ENCODE results near the gene CPO.
"Not testable (repeated sequence)": the region's sequence is repeated elsewhere in the genome, so short reads cannot be mapped to it uniquely, and the experiment has no call there.

The CPO gene

DNA sequence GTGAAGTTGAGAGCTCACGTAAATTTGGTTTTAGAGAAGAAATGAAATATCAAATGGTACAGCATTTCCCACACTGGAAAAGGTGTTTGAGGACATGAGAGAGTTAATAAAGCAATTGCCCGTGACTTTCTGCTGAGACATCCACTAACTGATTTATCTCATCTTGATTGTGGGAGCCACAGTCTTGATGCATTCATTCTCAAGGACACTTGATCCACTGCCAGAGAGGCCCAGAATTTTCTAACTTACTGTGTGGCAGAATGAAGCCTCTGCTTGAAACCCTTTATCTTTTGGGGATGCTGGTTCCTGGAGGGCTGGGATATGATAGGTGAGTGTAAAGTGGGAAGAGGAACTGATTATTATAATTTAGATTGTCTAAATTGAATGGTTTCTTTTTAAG is at the start of gene CPO:
CPO (plus strand) TSS at position 179 of the 400 bp plus-strand sequence; CDS start at position 261, 82 bp downstream.
- DNase-seq (ENCODE audit: low read depth) = no peak

DNA sequence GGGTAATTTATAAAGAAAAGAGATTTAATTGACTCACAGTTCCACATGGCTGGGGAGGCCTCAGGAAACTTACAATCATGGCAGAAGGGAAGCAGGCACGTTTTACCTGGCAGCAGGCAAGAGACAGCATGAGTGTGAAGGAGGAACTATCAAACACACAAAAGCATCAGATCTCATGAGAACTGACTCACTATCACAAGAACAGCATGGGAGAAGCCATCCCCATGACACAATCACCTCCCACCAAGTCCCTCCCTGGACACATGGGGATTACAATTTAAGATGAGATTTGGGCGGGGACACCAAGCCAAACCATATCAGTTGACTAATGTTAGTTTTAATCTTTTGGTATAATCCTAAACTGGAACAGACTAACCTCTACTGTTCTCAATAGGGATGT is 49.1 kb upstream of the CPO start:
- no peak for DNase-seq (ENCODE audit: low read depth)

GRCh38 chr2:206890926-206891325 is 48.4 kb upstream of the CPO start:
- no peak for DNase-seq (ENCODE audit: low read depth)

DNA sequence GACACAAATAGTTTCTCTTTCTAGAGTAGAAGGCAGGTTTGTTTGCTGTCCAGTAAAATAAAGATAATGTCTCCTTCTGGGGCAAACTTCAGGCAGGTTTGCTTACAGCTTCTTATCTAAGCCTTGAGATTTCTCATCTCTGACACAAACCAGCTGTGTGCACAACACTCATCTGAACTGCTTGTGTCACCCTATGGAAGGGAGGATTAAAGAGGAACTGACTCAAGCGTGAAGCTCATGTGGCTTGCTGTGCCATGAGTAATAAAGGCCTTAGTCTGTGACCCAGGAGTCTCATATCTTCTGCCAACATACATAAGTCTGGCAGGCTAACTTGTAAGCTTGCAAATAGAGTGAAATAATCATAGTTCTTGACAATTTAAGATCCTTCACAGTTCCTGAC is 24.2 kb upstream of the CPO start:
- DNase-seq (ENCODE audit: low read depth) = peak; percentile 42

- DNase-seq (ENCODE audit: low read depth) = no peak
Observed at GRCh38 chr2:206918263-206918662, 21.1 kb upstream of the CPO start.

GRCh38 chr2:206920310-206920709 is 19.0 kb upstream of the CPO start:
- no peak for DNase-seq (ENCODE audit: low read depth)

GRCh38 chr2:206920951-206921350 is 18.4 kb upstream of the CPO start:
- no peak for DNase-seq (ENCODE audit: low read depth)

- DNase-seq (ENCODE audit: low read depth) = no peak
Observed at GRCh38 chr2:206921529-206921928, 17.8 kb upstream of the CPO start.

DNA sequence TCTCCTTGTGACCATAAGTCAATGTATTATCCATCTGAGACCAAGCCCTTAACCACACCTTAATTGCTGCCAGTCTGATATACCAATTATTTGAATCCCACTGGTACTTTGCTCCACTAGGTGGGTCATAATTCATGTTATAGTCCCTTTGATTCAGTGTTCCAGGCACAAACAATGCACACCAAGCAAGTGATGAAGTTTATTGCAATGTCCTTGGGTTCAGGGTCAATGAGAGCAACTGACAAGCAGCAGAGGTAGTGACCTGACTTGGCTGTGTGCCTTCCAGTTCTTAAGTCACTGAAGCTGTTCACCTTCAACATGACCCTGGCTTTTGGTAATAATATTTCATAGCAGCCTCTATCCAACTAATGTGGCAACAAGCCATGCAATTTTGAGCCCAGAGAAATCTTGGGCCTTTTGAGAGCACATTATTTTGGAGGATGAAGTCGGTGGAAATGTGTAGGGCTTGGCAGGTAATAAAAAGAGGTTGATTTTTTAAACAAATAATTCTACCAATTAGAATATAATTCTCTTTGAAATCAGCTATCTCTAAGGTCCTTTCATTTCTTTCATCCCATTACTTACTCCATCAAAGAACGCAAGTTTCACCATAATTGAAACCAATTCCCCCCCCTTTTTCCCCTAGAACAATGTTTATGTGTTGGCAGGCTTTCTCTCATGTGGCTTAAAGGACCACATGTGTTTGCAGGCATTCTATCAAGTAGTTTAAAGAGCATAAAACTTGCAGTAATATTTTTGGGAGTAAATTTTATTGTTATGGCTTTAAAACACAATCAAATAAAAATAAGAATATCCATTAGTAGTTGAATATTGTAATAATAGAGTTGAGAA is 3.1 kb upstream of the CPO start:
- no peak for DNase-seq (ENCODE audit: low read depth)

DNA sequence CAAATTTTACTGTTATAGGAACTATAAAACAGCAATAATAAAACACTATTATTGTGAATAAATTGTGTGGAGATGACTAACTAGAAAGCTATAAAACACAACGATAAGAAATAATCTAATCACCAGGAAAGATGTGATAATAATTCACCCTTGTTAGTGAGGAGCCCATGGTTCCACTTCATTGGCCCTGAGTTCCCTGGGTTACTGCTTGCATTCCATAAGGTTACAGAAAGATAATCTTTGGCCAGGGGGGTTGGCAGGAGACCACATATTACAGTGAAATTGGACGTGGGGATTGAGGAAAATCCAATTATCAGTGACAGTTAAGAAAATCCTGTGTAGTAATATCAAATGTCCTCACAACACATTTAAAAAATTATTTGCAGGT is 2.5 kb upstream of the CPO start:
- DNase-seq (ENCODE audit: low read depth) = no peak

DNA sequence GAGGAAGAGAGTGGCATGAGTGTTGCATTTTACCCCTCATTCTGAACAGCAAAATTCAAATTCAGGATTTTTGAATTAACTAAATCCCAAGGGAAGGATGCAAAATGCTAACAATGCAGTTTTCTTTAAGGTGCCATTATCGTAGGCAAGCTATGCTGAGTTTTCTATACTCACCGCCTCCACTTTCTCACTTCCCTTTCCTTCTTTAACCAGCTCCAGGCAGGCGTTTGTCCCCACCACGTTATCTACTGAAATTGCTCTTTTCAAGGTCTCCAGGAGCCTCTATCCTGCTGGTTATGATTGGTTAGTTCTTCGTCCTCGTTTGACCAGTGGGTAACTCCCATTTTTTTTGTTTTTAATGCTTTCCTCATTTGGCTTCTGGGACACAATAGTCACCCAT is 1.8 kb upstream of the CPO start:
- DNase-seq (ENCODE audit: low read depth) = no peak

GRCh38 chr2:206940546-206940945 is 1.2 kb downstream of the CPO start:
- no peak for DNase-seq (ENCODE audit: low read depth)

- DNase-seq (ENCODE audit: low read depth) = no peak
Observed at GRCh38 chr2:206942592-206943478, 3.5 kb downstream of the CPO start.

DNA sequence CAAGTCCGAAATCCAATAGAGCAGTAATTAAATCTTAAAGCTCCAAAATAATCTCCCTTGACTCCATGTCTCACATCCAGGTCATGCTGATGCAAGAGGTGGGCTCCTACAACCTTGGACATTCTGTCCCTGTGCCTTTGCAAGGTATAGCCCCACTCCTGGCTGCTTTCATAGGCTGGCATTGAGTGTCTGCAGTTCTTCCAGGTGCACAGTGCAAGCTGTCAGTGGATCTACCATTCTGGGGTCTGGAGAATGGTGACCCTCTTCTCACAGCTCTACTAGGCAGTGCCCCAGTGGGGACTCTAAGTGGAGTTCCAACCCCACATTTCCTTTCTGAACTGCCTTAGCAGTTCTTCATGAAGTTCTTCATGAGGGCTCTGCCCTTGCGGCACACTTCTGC is 14.1 kb downstream of the CPO start:
- DNase-seq (ENCODE audit: low read depth) = not testable (repeated sequence)

DNA sequence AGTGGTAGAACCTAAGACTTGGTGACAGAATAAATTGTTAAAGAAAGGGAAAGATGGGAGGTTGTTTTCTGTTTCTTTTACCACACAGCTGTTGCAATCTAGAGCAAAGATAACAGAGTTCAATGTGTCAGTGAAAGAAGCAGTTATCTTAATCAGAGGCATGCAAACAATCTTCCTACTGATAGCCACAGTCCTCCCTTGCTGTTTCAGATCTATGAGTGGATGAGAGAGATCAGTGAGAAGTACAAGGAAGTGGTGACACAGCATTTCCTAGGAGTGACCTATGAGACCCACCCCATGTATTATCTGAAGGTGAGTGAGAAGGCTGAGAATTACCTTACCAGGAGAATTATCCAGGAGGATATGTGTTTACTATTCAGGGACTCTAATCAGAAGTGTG is 15.9 kb downstream of the CPO start:
- no peak for DNase-seq (ENCODE audit: low read depth)

GRCh38 chr2:206958261-206958660 is 18.9 kb downstream of the CPO start:
- no peak for DNase-seq (ENCODE audit: low read depth)

DNA sequence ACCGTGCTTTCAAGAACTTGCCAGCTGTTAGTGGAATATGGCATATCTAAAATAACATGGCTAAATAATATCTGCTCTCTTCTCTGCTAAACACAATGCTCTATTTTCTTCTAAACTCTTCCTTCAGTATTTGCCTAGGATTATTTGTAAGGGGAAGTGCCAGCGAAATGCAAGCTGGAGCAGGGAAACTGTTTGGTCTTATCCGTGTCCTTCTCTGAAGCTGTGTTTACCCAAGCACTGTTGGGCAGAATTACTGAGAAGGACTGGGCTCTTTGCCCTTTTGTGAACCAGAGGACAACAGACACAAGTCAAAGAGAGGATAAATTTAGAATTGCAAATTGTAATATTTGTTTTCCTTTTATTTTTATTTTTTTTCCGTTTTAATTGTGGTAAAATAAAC is 23.6 kb downstream of the CPO start:
- no peak for DNase-seq (ENCODE audit: low read depth)

GRCh38 chr2:206968134-206969086 is 29.1 kb downstream of the CPO start:
- DNase-seq (ENCODE audit: low read depth) = no peak

- no peak for DNase-seq (ENCODE audit: low read depth)
Observed at GRCh38 chr2:206969192-206969591, 29.9 kb downstream of the CPO start.

- no peak for DNase-seq (ENCODE audit: low read depth)
Observed at GRCh38 chr2:206970589-206971360, 31.5 kb downstream of the CPO start.

DNA sequence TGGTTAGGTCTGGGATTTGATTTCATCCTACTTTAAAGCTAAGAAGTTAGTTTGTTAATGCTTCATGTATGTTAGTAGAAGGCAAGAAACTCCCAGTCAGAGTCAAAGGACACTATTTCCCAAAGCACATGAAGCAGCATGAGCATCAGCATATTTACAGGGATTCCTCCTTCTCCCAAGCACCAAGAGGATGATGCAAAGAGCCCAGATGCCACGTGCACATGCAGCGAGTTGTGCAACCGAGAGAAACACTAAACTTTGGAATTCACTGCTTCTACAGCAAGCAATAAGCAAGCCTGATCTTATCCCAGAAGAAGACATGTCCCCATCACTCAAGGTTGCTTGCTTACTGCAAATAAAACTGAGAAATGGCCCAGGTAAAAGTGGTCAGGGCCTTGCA is 32.5 kb downstream of the CPO start:
- no peak for DNase-seq (ENCODE audit: low read depth)
